HG03064 (cell line): ENCODE measurements around the gene BDKRB2.

Source experiments
- ATAC-seq: cut with Tn5 transposase; IDR thresholded peaks from one replicate; pipeline ENCODE4 v1.9.1; 2021; ENCODE audit warnings: low read depth; ENCODE audit not compliant: unreplicated experiment

BDKRB2 gene

DNA sequence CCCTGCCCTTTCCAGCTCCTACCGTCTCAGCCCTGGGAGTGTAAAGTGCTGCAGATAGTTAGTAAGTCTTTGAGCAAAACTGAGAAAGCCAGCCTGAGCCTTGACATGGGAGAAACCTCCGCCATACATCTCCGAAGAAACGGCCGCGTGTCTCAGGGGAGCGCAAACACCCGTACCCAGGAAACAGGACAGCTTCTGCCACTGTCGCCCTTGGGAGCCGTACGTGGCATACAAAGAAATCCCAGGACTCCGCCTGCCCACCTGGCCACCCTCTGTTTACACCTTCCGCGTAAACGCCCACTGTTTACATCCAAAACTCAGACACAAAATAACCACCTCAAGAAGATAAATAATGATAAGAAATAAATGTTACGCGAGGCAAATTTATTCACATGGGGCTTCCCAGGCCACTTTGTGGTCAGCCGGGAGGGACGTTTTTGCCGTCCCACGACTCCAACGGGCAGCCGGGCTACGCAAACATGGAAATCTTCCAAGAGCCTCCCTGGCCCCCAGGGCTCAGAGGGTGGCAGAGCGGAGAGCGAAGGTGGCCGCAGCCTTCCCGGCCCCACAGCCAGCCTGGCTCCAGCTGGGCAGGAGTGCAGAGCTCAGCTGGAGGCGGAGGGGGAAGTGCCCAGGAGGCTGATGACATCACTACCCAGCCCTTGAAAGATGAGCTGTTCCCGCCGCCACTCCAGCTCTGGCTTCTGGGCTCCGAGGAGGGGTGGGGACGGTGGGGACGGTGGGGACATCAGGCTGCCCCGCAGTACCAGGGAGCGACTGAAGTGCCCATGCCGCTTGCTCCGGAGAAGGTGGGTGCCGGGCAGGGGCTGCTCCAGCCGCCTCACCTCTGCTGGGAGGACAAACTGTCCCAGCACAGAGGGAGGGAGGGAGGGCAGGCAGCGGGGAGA lies at the start of gene BDKRB2:
BDKRB2 (plus strand) TSS at position 689 of the 908 bp plus-strand sequence. CDS start 32,269 bp downstream, outside the sequence.
- no peak for ATAC-seq

DNA sequence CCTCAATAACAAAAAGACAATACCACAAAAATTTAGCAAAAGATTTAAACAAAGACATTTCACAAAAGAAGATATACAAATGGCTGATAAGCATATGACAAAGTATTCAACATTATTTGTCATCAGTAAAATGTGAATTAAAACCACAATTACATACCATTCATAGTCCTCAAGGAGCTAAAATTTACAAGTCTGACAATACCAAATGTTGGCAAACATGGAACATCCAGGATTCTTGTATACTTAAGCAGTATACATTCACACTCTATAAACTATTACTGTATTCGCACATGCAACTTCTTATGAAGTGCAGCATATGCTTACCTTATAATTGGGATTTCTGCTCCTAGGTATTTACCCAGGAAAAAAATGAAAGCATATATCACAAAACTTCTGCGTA lies 49.7 kb upstream of the BDKRB2 start:
- no peak for ATAC-seq

GRCh38 chr14:96156804-96157760 lies 47.6 kb upstream of the BDKRB2 start:
- no peak for ATAC-seq

GRCh38 chr14:96158735-96159134 lies 45.9 kb upstream of the BDKRB2 start:
- ATAC-seq, result no peak

DNA sequence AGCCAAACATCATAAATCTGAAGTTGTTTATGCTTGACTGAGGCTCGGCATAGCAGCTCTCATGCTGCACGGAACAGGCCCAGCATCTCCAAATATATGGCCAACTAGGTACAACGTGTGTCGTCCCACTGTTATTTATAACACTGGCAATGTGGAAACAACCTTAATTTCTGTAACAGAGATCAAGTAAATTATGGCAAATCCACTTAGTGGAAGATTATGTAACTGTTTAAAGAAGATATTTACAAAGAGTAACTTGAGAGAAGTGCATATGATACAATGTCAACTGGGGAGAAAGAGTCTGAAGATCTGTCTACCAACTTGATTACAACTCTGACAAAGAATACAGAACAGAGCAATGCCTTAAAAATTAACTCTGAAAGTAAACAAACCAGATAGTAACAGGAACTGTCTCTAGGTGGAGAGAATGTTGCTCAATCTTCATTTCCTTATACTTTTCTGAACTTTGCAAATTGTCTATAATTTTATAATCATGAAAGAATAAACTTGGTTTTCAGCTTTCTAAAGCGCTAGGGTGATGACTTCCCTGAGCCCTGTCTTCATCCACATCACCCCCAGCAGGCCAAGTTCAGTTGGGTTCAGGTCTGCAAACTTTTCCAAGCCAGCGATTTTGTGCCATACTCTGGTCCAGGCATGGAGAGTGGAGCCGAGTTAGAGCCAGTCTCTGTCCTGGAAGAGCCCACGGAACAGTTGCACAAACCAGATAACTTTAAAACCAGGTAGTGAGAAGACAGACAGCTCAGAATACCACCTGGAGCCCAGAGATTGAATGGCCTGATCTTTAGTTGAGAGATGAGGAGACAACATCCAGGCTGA lies 44.3 kb upstream of the BDKRB2 start:
- ATAC-seq, result no peak

DNA sequence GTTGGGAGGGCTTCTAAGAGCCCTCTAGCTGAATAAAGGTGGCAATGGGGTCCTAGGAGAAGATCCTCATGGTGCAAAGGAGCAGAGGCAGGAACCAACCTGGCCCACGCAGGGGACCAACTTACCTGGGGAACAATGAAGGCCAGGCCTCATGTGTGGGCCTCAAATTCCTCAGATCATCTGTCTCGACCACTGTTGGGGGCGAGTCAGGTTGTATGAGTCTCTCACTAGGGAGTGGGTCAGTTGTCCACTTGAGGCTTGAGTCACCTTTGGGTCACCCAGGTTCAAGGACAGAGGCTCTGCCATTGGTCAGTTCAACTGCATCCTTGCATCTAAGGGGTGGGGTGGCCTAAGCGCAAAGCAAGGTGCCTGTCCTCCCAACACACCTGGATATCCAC lies 43.7 kb upstream of the BDKRB2 start:
- ATAC-seq, result no peak

DNA sequence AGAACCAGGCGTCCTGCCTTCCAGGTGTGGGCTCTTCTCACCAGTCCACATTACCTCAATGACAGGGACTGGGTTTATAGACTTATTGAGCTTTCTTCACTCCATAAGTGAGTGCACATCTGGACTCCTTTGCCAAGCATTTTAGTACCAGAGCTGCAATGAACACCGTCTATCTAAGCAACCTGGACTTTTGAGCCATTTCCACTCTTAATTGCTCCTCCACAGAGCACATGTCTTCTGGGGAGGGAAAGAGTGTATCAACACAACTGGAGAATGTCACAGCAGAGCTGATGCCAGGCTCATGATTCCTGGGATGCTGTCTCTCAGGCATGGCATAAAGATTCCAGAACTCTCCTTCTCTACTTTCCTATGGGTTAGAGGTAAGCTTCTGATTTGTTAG lies 43.0 kb upstream of the BDKRB2 start:
- ATAC-seq, result no peak

- ATAC-seq, result no peak
Measured at GRCh38 chr14:96162265-96162664, 42.4 kb upstream of the BDKRB2 start.

GRCh38 chr14:96162741-96163140 lies 41.9 kb upstream of the BDKRB2 start:
- ATAC-seq, result no peak

DNA sequence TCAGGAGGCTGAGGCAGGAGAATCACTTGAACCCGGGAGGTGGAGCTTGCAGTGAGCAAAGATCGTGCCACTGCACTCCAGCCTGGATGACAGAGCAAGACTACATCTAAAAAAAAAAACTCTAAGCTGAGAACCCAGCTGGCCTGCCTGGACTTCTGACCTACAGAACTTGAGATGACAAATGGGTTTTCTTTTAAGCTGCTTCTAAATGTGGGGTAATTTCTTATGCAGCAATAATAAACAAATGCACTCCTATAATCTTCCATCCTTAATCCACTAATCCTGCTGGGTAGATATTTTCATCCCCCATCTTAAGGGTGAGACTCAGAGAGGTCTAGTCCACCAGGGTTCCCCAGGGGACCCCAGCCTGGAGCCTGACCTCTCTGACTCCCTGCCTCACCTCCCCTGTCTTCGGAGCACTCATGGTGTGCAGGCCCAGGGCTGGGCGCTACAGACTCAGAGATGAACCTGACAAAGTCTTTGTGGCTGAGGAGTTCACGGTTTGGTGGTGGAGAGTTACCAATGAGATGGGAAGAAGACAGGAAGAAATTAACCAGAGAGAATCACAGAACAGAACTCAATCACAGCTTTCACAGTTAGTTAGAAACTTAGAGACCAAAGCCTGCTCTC lies 39.7 kb upstream of the BDKRB2 start:
- no peak for ATAC-seq

DNA sequence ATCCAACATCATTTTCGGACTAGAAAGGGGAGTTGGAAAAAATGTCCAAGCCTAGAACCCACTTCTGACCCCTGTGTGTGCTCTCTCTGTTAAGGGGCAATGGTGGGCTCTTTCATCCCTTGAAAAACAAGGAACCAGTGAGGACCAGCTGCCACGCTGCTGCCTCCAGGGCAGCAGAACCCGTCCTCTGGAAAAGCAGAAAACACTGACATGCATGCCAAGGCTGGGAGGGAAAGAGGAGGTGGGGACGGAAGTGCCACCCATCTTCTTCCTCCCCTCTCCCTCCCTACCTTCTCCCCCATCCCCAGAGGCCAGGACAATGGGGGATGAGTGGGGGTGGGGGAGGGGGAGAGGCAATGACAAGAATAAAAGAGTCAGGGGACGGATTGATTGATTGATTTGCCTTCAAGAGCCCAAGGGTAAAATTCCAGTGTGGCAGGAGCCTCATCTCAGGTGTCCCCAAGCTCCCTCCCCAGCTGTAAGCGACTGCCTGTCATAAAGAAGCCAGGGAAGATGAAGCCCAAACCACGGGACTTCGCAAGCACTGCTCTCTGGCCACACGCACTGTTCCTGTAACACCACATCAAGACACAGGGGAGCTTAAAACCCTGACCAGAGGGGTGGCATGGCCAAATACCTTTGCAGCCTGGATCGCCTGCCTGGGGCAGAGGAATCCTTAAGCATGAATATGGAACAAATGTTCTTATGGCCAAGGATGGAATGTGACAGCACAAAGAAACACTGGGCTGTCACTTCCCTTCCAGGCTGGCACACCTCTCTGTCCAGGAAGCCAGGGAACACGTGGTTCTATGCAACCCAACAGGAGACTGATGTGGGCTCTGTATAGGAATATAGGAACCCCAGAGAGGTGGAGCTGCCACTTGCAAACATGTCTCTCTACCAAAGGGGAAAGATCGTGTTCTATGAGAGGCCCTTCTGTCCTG lies 38.9 kb upstream of the BDKRB2 start:
- ATAC-seq, result no peak

- ATAC-seq, result no peak
Measured at GRCh38 chr14:96166461-96167223, 38.0 kb upstream of the BDKRB2 start.

- ATAC-seq, result no peak
Measured at GRCh38 chr14:96167224-96168148, 37.2 kb upstream of the BDKRB2 start.

DNA sequence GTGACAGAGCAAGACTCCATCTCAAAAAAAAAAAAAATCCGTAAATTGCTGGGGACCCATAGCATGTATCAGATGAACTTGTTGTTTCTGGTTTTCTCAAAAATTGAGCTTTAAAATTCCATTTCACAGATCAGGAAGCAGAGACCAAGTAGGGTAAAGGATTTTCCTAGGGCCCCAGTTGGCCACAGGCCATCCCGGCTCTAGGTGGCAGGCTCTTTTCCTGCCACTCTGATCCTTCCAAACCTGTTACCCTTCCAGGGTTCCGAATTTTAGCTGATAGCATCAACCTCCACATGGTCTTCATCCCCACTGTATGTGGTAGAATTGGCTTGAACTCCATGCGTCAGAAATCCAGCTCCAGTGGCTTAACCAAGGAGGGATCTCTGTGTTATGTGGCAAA lies 36.1 kb upstream of the BDKRB2 start:
- ATAC-seq, result no peak

GRCh38 chr14:96170961-96171592 lies 33.6 kb upstream of the BDKRB2 start:
- ATAC-seq, result no peak

DNA sequence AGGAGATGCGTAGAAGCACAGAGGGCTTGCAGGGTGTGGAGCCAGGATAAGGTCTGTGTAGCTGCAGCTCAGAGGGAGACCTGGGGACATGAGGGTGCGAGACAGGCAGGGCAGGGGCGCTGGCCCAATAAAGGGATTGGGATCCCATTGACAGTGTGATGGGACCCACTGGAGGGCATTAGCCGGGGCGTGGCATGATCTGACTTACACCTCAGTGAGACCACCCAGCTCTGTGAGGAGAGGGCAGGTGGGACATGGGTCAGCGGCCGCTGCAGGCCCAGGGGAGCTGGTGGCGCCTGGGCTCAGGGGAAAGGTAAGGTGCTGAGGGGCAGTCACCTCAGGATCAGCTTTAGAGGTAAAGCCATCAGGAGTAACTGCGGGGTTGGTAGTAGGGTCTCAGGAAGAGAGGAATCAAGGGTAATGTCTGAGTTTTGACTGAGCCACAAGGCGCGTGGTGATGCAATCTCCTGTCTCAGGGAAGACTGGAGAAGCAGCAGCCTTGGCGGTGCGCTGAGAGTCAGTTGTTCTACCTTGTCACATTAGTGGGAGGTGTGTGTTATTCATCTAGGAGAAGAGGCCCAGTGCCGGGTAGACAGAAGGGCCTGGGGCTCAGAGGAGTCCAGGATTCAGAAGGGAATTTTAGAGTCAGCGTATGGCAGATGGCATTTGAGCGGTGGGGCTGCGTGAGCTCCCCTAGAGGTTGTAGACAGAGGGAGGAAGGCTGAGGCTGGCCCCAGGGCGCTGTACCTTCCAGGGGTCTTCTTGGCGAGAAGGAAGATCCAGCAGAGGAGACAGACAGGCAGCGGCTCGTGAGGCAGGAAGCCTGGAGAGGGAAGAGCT lies 30.8 kb upstream of the BDKRB2 start:
- no peak for ATAC-seq
